Adrenal gland (tissue), 5 donors: ENCODE results near the gene MRPL28.

Experiments used
- POLR2A ChIP-seq, 2 donors: fragments of 450-650 bp; IDR thresholded peaks; one replicate each; pipeline ENCODE4 v1.6.1; 2017; ENCODE audit warnings: antibody characterized with exemption in 2 of 2, mild to moderate bottlenecking in 2 of 2, moderate library complexity in 1 of 2
- TF ChIP-seq, protein P1 (sequence below), 6 experiments: fragments of 450-650 bp in 4 of 6; fragments of 200-600 bp in 2 of 6; sonication (generic) in 1 of 6; IDR thresholded peaks; 1 replicate in 5 of 6; 2 replicates in 1 of 6; pipeline versions ENCODE4 v1.5.1 to v1.8.0; 2016 to 2021; ENCODE audit warnings: antibody characterized with exemption in 6 of 6, mild to moderate bottlenecking in 2 of 6, moderate library complexity in 1 of 6
- donor health status: DM: no; HTN: no; CAD: no.

DNA sequence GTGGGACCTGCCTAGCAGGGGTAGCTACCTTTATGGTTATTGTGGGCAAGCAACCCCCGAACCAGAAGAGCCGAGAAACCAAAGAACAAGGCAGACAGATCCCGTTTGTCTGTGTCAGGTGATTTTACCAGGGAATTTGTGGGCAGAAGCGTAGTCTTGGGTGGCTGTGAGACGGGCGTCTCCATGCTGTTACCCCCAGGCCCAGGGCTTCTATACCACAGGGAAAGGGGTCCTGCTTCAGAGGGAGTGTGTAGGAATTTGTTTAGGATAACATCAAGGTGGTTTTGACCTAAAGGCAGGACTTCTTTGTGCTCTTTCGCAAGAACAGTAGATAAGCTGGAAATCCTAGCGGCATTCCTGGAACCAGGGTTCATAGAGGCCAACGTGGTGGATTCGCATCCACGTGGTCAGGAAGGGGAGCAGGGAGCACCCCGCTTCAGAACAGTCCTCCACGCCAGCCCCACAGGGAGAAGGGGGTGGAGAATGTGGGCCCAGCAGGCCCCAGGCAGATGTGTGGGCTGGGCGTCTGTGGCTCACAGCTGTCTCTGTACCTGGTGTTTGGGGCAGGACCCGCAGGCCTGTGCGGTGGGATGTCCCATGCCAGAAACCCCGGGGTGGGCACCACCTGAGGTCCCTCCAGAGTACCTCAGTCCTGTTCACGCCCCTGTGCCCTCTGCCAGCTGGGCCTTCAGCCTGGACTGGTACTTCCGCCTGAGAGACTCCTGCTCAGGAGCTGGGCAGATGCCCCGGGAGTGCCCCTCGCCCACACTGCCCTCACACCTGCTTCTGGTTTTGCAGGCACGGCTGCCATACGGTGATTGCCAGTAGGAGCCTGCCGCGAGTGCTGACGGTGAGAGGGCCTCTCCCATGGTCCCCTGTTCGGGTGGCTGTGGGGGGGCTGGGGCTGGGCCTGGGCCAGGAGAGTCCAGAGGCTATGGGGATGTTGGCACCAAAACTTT, 35.5 kb upstream of the MRPL28 start:
- TF ChIP-seq, protein P1, sequence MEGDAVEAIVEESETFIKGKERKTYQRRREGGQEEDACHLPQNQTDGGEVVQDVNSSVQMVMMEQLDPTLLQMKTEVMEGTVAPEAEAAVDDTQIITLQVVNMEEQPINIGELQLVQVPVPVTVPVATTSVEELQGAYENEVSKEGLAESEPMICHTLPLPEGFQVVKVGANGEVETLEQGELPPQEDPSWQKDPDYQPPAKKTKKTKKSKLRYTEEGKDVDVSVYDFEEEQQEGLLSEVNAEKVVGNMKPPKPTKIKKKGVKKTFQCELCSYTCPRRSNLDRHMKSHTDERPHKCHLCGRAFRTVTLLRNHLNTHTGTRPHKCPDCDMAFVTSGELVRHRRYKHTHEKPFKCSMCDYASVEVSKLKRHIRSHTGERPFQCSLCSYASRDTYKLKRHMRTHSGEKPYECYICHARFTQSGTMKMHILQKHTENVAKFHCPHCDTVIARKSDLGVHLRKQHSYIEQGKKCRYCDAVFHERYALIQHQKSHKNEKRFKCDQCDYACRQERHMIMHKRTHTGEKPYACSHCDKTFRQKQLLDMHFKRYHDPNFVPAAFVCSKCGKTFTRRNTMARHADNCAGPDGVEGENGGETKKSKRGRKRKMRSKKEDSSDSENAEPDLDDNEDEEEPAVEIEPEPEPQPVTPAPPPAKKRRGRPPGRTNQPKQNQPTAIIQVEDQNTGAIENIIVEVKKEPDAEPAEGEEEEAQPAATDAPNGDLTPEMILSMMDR (IDR thresholded peaks at IDR 0.05): no peak
- no peak for TF ChIP-seq POLR2A (IDR thresholded peaks at IDR 0.05)
